AG04449 (cell line): Measurements from ENCODE around the gene KLHL11.

ENCODE experiments used
- CTCF ChIA-PET: fragments of 350-600 bp; formaldehyde crosslinking; extraction: SDS; loops from one replicate; lab custom pipeline; 2021; ENCODE audit warnings: antibody characterized with exemption; lab: Yijun Ruan, JAX
- POLR2A ChIA-PET: fragments of 400-600, 350-600 bp; formaldehyde crosslinking; extraction: SDS; loops from one replicate; lab custom pipeline; 2020; ENCODE audit warnings: antibody characterized with exemption, inconsistent platforms; lab: Yijun Ruan, JAX
- DNase-seq: peaks from one replicate; pipeline ENCODE4 v3.0.0-alpha.2; 2010; ENCODE audit warnings: low read depth, low spot score
- H3K4me3 ChIP-seq: 2 replicates; pipeline ENCODE4 v1.5.1; 2011; ENCODE audit warnings: low read depth, mild to moderate bottlenecking, control low read depth, low read length
- CTCF ChIP-seq: IDR thresholded peaks from one replicate; pipeline ENCODE4 v1.5.1; 2011; ENCODE audit warnings: mild to moderate bottlenecking, moderate library complexity, low read length, control low read depth, inconsistent platforms; ENCODE audit not compliant: insufficient read depth; ENCODE audit errors: missing control alignments

KLHL11 gene

GRCh38 chr17:41910701-41911391 is 45.6 kb upstream of the KLHL11 start:
- peak; percentile 93 for DNase-seq
- TF ChIP-seq CTCF, result peak; percentile 7
- no peak overlapping the region for H3K4me3 ChIP-seq
- POLR2A ChIA-PET, result interaction anchor here (0.7 to 2.4 kb wide), 6 partner anchors 8 to 243 kb away, joined by 3 to 21 read pairs (median 4); partner anchors contain the start of genes ACLY and CNP
- CTCF ChIA-PET, result interaction anchor here (0.7 to 2.0 kb wide), 5 partner anchors 16 to 206 kb away, joined by 3 to 6 read pairs (median 3); no protein-coding TSS in a partner anchor

GRCh38 chr17:41909088-41909487 is 43.9 kb upstream of the KLHL11 start:
- ChIA-PET CTCF (interaction anchor here (1.5 to 2.0 kb wide), 3 partner anchors 18 to 50 kb away, joined by 3 to 5 read pairs (median 4); no protein-coding TSS in a partner anchor), POLR2A (interaction anchor here (1.2 to 2.4 kb wide), 2 partner anchors 9 to 15 kb away, joined by 4 to 17 read pairs; partner anchors contain the start of gene ACLY)
- no peak overlapping the region for H3K4me3 ChIP-seq
- no peak for TF ChIP-seq CTCF
- no peak for DNase-seq

GRCh38 chr17:41907633-41908539 is 42.7 kb upstream of the KLHL11 start:
- no peak for TF ChIP-seq CTCF
- ChIA-PET CTCF (interaction anchor here (0.6 to 1.7 kb wide), 4 partner anchors 22 to 57 kb away, joined by 3 to 4 read pairs (median 3); no protein-coding TSS in a partner anchor), POLR2A (interaction anchor here (0.7 to 1.4 kb wide), 3 partner anchors 9 to 14 kb away, joined by 3 to 4 read pairs (median 4); partner anchors contain the start of gene ACLY)
- no peak for DNase-seq
- H3K4me3 ChIP-seq, result no peak overlapping the region

GRCh38 chr17:41907185-41907556 is 41.9 kb upstream of the KLHL11 start:
- TF ChIP-seq CTCF, result no peak
- peak; percentile 34 for DNase-seq
- POLR2A ChIA-PET, result interaction anchor here (0.6 to 1.4 kb wide), 3 partner anchors 12 to 13 kb away, joined by 3 to 4 read pairs (median 4); partner anchors contain the start of gene ACLY
- CTCF ChIA-PET, result interaction anchor here (0.6 to 0.7 kb wide), 2 partner anchors 38 to 53 kb away, joined by 3 read pairs; no protein-coding TSS in a partner anchor
- H3K4me3 ChIP-seq, result no peak overlapping the region

GRCh38 chr17:41906465-41907184 is 41.4 kb upstream of the KLHL11 start:
- POLR2A ChIA-PET, result interaction anchor here (0.6 to 1.4 kb wide), 4 partner anchors 12 to 123 kb away, joined by 3 to 4 read pairs (median 4); partner anchors contain the start of gene ACLY
- no peak overlapping the region for H3K4me3 ChIP-seq
- CTCF ChIA-PET, result interaction anchor here (0.7 kb wide), 1 partner anchor 53 kb away, joined by 3 read pairs; no protein-coding TSS in a partner anchor
- DNase-seq, result no peak
- no peak for TF ChIP-seq CTCF
